ENCODE results near the gene DYNLT3.
A peak's percentile ranks its signal among the peaks of the same experiment; 100 is the strongest.

DYNLT3 gene

GRCh38 chrX:37844622-37845021 lies 2.7 kb downstream of the DYNLT3 start:
- DNase-seq (ENCODE audit: low read depth in 3 of 3, low spot score in 1 of 3), result no peak

- no peak for DNase-seq (ENCODE audit: low read depth in 3 of 3, low spot score in 1 of 3)
These were observed 6.4 kb downstream of the DYNLT3 start for GRCh38 chrX:37840931-37841330.

GRCh38 chrX:37834937-37835336 lies 12.4 kb downstream of the DYNLT3 start:
- no peak for DNase-seq (ENCODE audit: low read depth in 3 of 3, low spot score in 1 of 3)

- DNase-seq (ENCODE audit: low read depth in 3 of 3, low spot score in 1 of 3), result no peak
These were observed 17.0 kb downstream of the DYNLT3 start for GRCh38 chrX:37830371-37830770.

- no peak for DNase-seq (ENCODE audit: low read depth in 3 of 3, low spot score in 1 of 3)
These were observed 17.6 kb downstream of the DYNLT3 start for GRCh38 chrX:37829721-37830120.

- DNase-seq (ENCODE audit: low read depth in 3 of 3, low spot score in 1 of 3), result peak in 2 of 3 donors; percentile 10 to 18
These were observed 22.0 kb downstream of the DYNLT3 start for GRCh38 chrX:37825215-37825842.

GRCh38 chrX:37824491-37825214 lies 22.7 kb downstream of the DYNLT3 start:
- DNase-seq (ENCODE audit: low read depth in 3 of 3, low spot score in 1 of 3), result no peak

GRCh38 chrX:37820646-37821045 lies 26.7 kb downstream of the DYNLT3 start:
- no peak for DNase-seq (ENCODE audit: low read depth in 3 of 3, low spot score in 1 of 3)

- DNase-seq (ENCODE audit: low read depth in 3 of 3, low spot score in 1 of 3), result no peak
These were observed 29.3 kb downstream of the DYNLT3 start for GRCh38 chrX:37818031-37818430.

GRCh38 chrX:37817579-37817978 lies 29.8 kb downstream of the DYNLT3 start:
- no peak for DNase-seq (ENCODE audit: low read depth in 3 of 3, low spot score in 1 of 3)

- DNase-seq (ENCODE audit: low read depth in 3 of 3, low spot score in 1 of 3), result no peak
These were observed 30.2 kb downstream of the DYNLT3 start for GRCh38 chrX:37817176-37817575.

- no peak for DNase-seq (ENCODE audit: low read depth in 3 of 3, low spot score in 1 of 3)
These were observed 30.6 kb downstream of the DYNLT3 start for GRCh38 chrX:37816766-37817165.

GRCh38 chrX:37815366-37815765 lies 32.0 kb downstream of the DYNLT3 start:
- DNase-seq (ENCODE audit: low read depth in 3 of 3, low spot score in 1 of 3), result no peak

GRCh38 chrX:37813570-37813969 lies 33.8 kb downstream of the DYNLT3 start:
- no peak for DNase-seq (ENCODE audit: low read depth in 3 of 3, low spot score in 1 of 3)

GRCh38 chrX:37812110-37812509 lies 35.3 kb downstream of the DYNLT3 start:
- no peak for DNase-seq (ENCODE audit: low read depth in 3 of 3, low spot score in 1 of 3)

GRCh38 chrX:37809970-37810369 lies 37.4 kb downstream of the DYNLT3 start:
- no peak for DNase-seq (ENCODE audit: low read depth in 3 of 3, low spot score in 1 of 3)

GRCh38 chrX:37803057-37803456 lies 44.3 kb downstream of the DYNLT3 start:
- no peak for DNase-seq (ENCODE audit: low read depth in 3 of 3, low spot score in 1 of 3)

GRCh38 chrX:37802028-37802427 lies 45.3 kb downstream of the DYNLT3 start:
- DNase-seq (ENCODE audit: low read depth in 3 of 3, low spot score in 1 of 3), result no peak

- no peak for DNase-seq (ENCODE audit: low read depth in 3 of 3, low spot score in 1 of 3)
These were observed 46.7 kb downstream of the DYNLT3 start for GRCh38 chrX:37800717-37801116.

- no peak for DNase-seq (ENCODE audit: low read depth in 3 of 3, low spot score in 1 of 3)
These were observed 47.4 kb downstream of the DYNLT3 start for GRCh38 chrX:37799936-37800335.

GRCh38 chrX:37796805-37797204 lies 50.6 kb downstream of the DYNLT3 start:
- no peak for DNase-seq (ENCODE audit: low read depth in 3 of 3, low spot score in 1 of 3)

GRCh38 chrX:37796310-37796709 lies 51.1 kb downstream of the DYNLT3 start:
- no peak for DNase-seq (ENCODE audit: low read depth in 3 of 3, low spot score in 1 of 3)
